H1 (cell line): ENCODE results near the gene ADRM1. TPM values are rescaled to one million over a fixed set of nuclear protein-coding genes. Genes with fewer than 3 reads are reported as not detected.

Source experiments
- CTCF ChIA-PET: fragments of 300-600 bp; sonication (Branson Sonifier 250); formaldehyde crosslinking; loops from one replicate; lab custom pipeline; 2021; ENCODE audit not compliant: partially characterized antibody; lab: Charles Lee
- POLR2A ChIA-PET: fragments of 300-600 bp; sonication (Branson Sonifier 250); formaldehyde crosslinking; loops from one replicate; lab custom pipeline; 2021; ENCODE audit warnings: inconsistent platforms; ENCODE audit not compliant: partially characterized antibody; lab: Charles Lee
- DNase-seq, 2 experiments: peaks; one replicate each; pipeline versions ENCODE4 v3.0.0 to v3.0.0-alpha.2; 2010 to 2022; ENCODE audit warnings: low spot score in 2 of 2, low read depth in 1 of 2, mixed read lengths in 1 of 2
- FAIRE-seq: peaks from 2 replicates; lab custom pipeline; 2011; peaks lifted over from hg19 to GRCh38; lab: Jason Lieb, UNC
- H2AFZ ChIP-seq: 2 replicates; pipeline ENCODE4 v1.8.1; 2012; ENCODE audit warnings: low read length, inconsistent platforms
- H2AK5ac ChIP-seq: 2 replicates; pipeline ENCODE4 v1.6.1; 2013; ENCODE audit warnings: low read depth, low read length
- H2BK120ac ChIP-seq: replicated peaks from 2 replicates; pipeline ENCODE3; 2013; ENCODE audit warnings: low read depth, low read length, inconsistent platforms
- H2BK12ac ChIP-seq: 2 replicates; pipeline ENCODE4 v1.6.1; 2013; ENCODE audit warnings: low read depth, low read length
- H2BK15ac ChIP-seq: 2 replicates; pipeline ENCODE4 v1.6.1; 2013; ENCODE audit warnings: low read length
- H2BK20ac ChIP-seq: 2 replicates; pipeline ENCODE4 v1.6.1; 2013; ENCODE audit warnings: low read length
- H2BK5ac ChIP-seq: 2 replicates; pipeline ENCODE4 v1.6.1; 2013; ENCODE audit warnings: low read depth, low read length
- H3K14ac ChIP-seq: 2 replicates; pipeline ENCODE4 v1.6.1; 2013; ENCODE audit warnings: inconsistent platforms; ENCODE audit not compliant: insufficient read length
- H3K18ac ChIP-seq: 2 replicates; pipeline ENCODE4 v1.6.1; 2013; ENCODE audit warnings: low read length; ENCODE audit errors: extremely low read depth
- H3K23ac ChIP-seq: 2 replicates; pipeline ENCODE4 v1.6.1; 2013; ENCODE audit warnings: inconsistent platforms; ENCODE audit not compliant: insufficient read length
- H3K23me2 ChIP-seq: 2 replicates; pipeline ENCODE4 v1.6.1; 2013; ENCODE audit warnings: low read depth, low read length
- H3K27ac ChIP-seq: 2 replicates; pipeline ENCODE4 v1.6.1; 2011; ENCODE audit warnings: low read depth, low read length, inconsistent platforms
- H3K27me3 ChIP-seq, 4 experiments: replicated peaks in 1 of 4; 1 replicate in 1 of 4; 2 replicates in 3 of 4; pipeline versions ENCODE4 v1.6.1 to v1.8.1; 2011 to 2013; ENCODE audit warnings: low read length in 3 of 4, mild to moderate bottlenecking in 3 of 4, inconsistent platforms in 2 of 4, mixed read lengths in 2 of 4, moderate library complexity in 1 of 4; ENCODE audit not compliant: control insufficient read depth in 3 of 4, insufficient read depth in 3 of 4; ENCODE audit errors: extremely low read depth in 1 of 4
- H3K36me3 ChIP-seq, 4 experiments: 2 replicates each; pipeline versions ENCODE4 v1.6.1 to v1.8.1; 2011 to 2013; ENCODE audit warnings: mild to moderate bottlenecking in 4 of 4, low read length in 3 of 4, moderate library complexity in 2 of 4, control low read depth in 1 of 4, inconsistent platforms in 1 of 4; ENCODE audit not compliant: insufficient read depth in 4 of 4, control insufficient read depth in 2 of 4
- H3K4ac ChIP-seq: replicated peaks from 2 replicates; pipeline ENCODE3; 2013; ENCODE audit warnings: low read length, low read depth, mixed read lengths, inconsistent platforms; ENCODE audit not compliant: insufficient read length
- H3K4me1 ChIP-seq, 4 experiments: replicated peaks in 1 of 4; 1 replicate in 1 of 4; 2 replicates in 3 of 4; pipeline versions ENCODE4 v1.6.1 to v1.8.1; 2011 to 2013; ENCODE audit warnings: low read length in 3 of 4, inconsistent platforms in 2 of 4, mixed read lengths in 1 of 4; ENCODE audit not compliant: insufficient read depth in 4 of 4, control insufficient read depth in 3 of 4
- H3K4me2 ChIP-seq, 2 experiments: 2 replicates each; pipeline versions ENCODE4 v1.6.1 to v1.8.1; 2011 to 2013; ENCODE audit warnings: low read depth in 2 of 2, low read length in 2 of 2, control low read depth in 1 of 2, inconsistent platforms in 1 of 2, mild to moderate bottlenecking in 1 of 2; ENCODE audit not compliant: insufficient read depth in 1 of 2
- H3K4me3 ChIP-seq, 4 experiments: fragments of 200-600, 300-600 bp in 1 of 4; sonication (generic), shearing (Covaris generic), sonication (Bioruptor Twin) in 1 of 4; 2 replicates each; pipeline versions ENCODE4 v1.5.1 to v1.8.1; 2011 to 2016; ENCODE audit warnings: low read length in 4 of 4, low read depth in 3 of 4, control low read depth in 2 of 4, inconsistent platforms in 2 of 4, mild to moderate bottlenecking in 2 of 4, mixed read lengths in 1 of 4, moderate library complexity in 1 of 4; ENCODE audit not compliant: insufficient read depth in 2 of 4; ENCODE audit errors: extremely low read depth in 1 of 4
- H3K56ac ChIP-seq: replicated peaks from 2 replicates; pipeline ENCODE3; 2013; ENCODE audit warnings: low read depth, mild to moderate bottlenecking, mixed read lengths, low read length, inconsistent platforms; ENCODE audit not compliant: insufficient read length
- H3K79me1 ChIP-seq: 2 replicates; pipeline ENCODE4 v1.6.1; 2013; ENCODE audit warnings: low read depth, low read length, control low read depth
- H3K79me2 ChIP-seq, 2 experiments: 2 replicates each; pipeline versions ENCODE4 v1.6.1 to v1.8.1; 2012 to 2013; ENCODE audit warnings: low read length in 2 of 2, mild to moderate bottlenecking in 2 of 2, inconsistent platforms in 1 of 2; ENCODE audit not compliant: insufficient read depth in 2 of 2, control insufficient read depth in 1 of 2
- H3K9ac ChIP-seq, 4 experiments: replicated peaks in 1 of 4; 1 replicate in 1 of 4; 2 replicates in 3 of 4; pipeline versions ENCODE4 v1.6.1 to v1.8.1; 2011 to 2013; ENCODE audit warnings: low read depth in 3 of 4, low read length in 3 of 4, control low read depth in 2 of 4, mild to moderate bottlenecking in 2 of 4, moderate library complexity in 2 of 4, inconsistent platforms in 1 of 4; ENCODE audit errors: extremely low read depth in 1 of 4
- H3K9me3 ChIP-seq, 2 experiments: 2 replicates each; pipeline versions ENCODE4 v1.6.1 to v1.8.1; 2012 to 2013; ENCODE audit warnings: mild to moderate bottlenecking in 2 of 2, moderate library complexity in 2 of 2, control low read depth in 1 of 2, inconsistent platforms in 1 of 2, low read depth in 1 of 2, low read length in 1 of 2, mixed read lengths in 1 of 2; ENCODE audit not compliant: insufficient read depth in 2 of 2
- H4K20me1 ChIP-seq, 2 experiments: replicated peaks in 1 of 2; 2 replicates each; pipeline versions ENCODE3 to v1.8.1; 2011 to 2013; ENCODE audit warnings: inconsistent platforms in 2 of 2, low read length in 2 of 2, mild to moderate bottlenecking in 1 of 2; ENCODE audit not compliant: insufficient read depth in 2 of 2, control insufficient read depth in 1 of 2
- H4K5ac ChIP-seq: 2 replicates; pipeline ENCODE4 v1.6.1; 2013; ENCODE audit warnings: low read length, low read depth, mixed read lengths, inconsistent platforms; ENCODE audit not compliant: insufficient read length
- H4K8ac ChIP-seq: 2 replicates; pipeline ENCODE4 v1.8.0; 2013; ENCODE audit warnings: mild to moderate bottlenecking, moderate library complexity, low read length, inconsistent platforms; ENCODE audit not compliant: insufficient read depth; ENCODE audit errors: extremely low read depth
- H4K91ac ChIP-seq: replicated peaks from 2 replicates; pipeline ENCODE3; 2013; ENCODE audit warnings: low read length, mixed read lengths, inconsistent platforms; ENCODE audit not compliant: insufficient read length
- ASH2L ChIP-seq: fragments of 200-600, 300-600 bp; sonication (generic); IDR thresholded peaks from one replicate; pipeline ENCODE4 v1.7.1; 2017; ENCODE audit warnings: low read length
- TEAD4 ChIP-seq: IDR thresholded peaks from 2 replicates; pipeline ENCODE4 v1.6.1; 2012; ENCODE audit warnings: low read depth, low read length, inconsistent platforms, mixed read lengths
- ZNF274 ChIP-seq: IDR thresholded peaks from 2 replicates; pipeline ENCODE4 v1.7.0; 2012; ENCODE audit warnings: low read length, borderline replicate concordance; ENCODE audit errors: extremely low read depth
- WGBS, 2 experiments: shearing (Covaris generic) in 1 of 2; methylation state at CpG; one replicate each; pipeline versions ENCODE4 v1.1.6 to v1.1.7; 2013 to 2015; ENCODE audit warnings: low lambda C conversion rate in 2 of 2, mixed read lengths in 2 of 2, inconsistent platforms in 1 of 2, low coverage in 1 of 2, missing lambda C conversion rate in 1 of 2; ENCODE audit not compliant: insufficient replicate concordance in 2 of 2, insufficient coverage in 1 of 2, insufficient read length in 1 of 2; ENCODE audit errors: extremely low coverage in 1 of 2, missing lambda C conversion rate in 1 of 2; 5-methylcytosine and 5-hydroxymethylcytosine counted together
- polyA plus RNA-seq, 7 experiments: library from polyadenylated mRNA; depleted of rRNA in 3 of 7; stranded (reverse) in 5 of 7; unstranded in 2 of 7; fragments of >200 nt in 5 of 7; fragments of 200-250 nt in 2 of 7; gene quantifications; 1 replicate in 5 of 7; 2 replicates in 1 of 7; 4 replicates in 1 of 7; pipeline versions ENCODE4 v1.2.1 to v1.2.3, GENCODE V29; 2011 to 2013; ENCODE audit warnings: missing spikeins in 2 of 7, mixed read lengths in 2 of 7
- total RNA-seq: library from RNA; stranded (reverse); fragmentation: NEBNext Ultra II Directional; extraction: Animal tissue kit (Norgen Biotek cat#: 25700); gene quantifications from 2 replicates; pipeline ENCODE4 v1.2.1, GENCODE V29; 2021

Gene ADRM1
- total and polyA plus RNA-seq, 2 of the 8 experiments (the other 6 are each of a cell fraction or from before 2014, with no cell fraction given): 126 to 214 TPM

GRCh38 chr20:62281161-62281933, 21.4 kb upstream of the ADRM1 start:
- H3K4me1 ChIP-seq: no peaks in the 10 kb centered on the region
- H3K4me3 ChIP-seq: no peak overlapping the region
- H3K23me2 ChIP-seq: peaks cover 3% of the 10 kb centered on the region; the same call in 1 of the 2 replicates
- no peak overlapping the region for H3K9ac ChIP-seq
- H4K8ac ChIP-seq: no peak overlapping the region
- FAIRE-seq: no peak
- 93% methylated on average over 31 of the region's 31 CpGs; no CpG with 5 or more reads in 1 of the 2 experiments for WGBS, 2 experiments
- no peak overlapping the region for H4K91ac ChIP-seq
- TF ChIP-seq ZNF274 (no peak), TEAD4 (no peak), ASH2L (no peak)
- TF ChIP-seq, all 59 proteins: peak for 0
- H2AK5ac ChIP-seq: no peak overlapping the region
- H3K4ac ChIP-seq: no peak overlapping the region
- H3K14ac ChIP-seq: no peak overlapping the region
- H3K79me1 ChIP-seq: no peaks in the 10 kb centered on the region
- H3K36me3 ChIP-seq: peaks cover 6 to 45% (median 28%) of the 10 kb centered on the region in 4 experiments
- H2BK15ac ChIP-seq: no peak overlapping the region
- no peak overlapping the region for H3K18ac ChIP-seq
- no peak overlapping the region for H2BK120ac ChIP-seq
- H2BK5ac ChIP-seq: no peak overlapping the region
- no peak overlapping the region for H3K27ac ChIP-seq
- H3K56ac ChIP-seq: no peak overlapping the region
- ChIA-PET CTCF (interaction anchor here (0.7 to 1.7 kb wide), 2 partner anchors 19 to 271 kb away, joined by 3 to 5 read pairs; no protein-coding TSS in a partner anchor), POLR2A (interaction anchor here (0.9 kb wide), 1 partner anchor 19 kb away, joined by 3 read pairs; no protein-coding TSS in a partner anchor)
- no peak overlapping the region for H2AFZ ChIP-seq
- no peak overlapping the region for H4K5ac ChIP-seq
- peaks cover 0 to 3% of the 10 kb centered on the region in 2 experiments for H4K20me1 ChIP-seq
- no peak overlapping the region for H3K23ac ChIP-seq
- H3K27me3 ChIP-seq: no peaks in the 10 kb centered on the region
- H2BK12ac ChIP-seq: no peak overlapping the region
- H2BK20ac ChIP-seq: no peak overlapping the region
- H3K4me2 ChIP-seq: no peak overlapping the region
- no peaks in the 10 kb centered on the region for H3K9me3 ChIP-seq
- no peak for DNase-seq
- no peaks in the 10 kb centered on the region for H3K79me2 ChIP-seq
